IPS-20b (cell line): ENCODE results near the gene ADAMTS4.
A peak's percentile ranks its signal among the peaks of the same experiment; 100 is the strongest.

ENCODE experiments used
- H3K27ac ChIP-seq: one replicate; pipeline ENCODE4 v1.5.1; 2013; ENCODE audit warnings: low read length
- H3K27me3 ChIP-seq: 2 replicates; pipeline ENCODE4 v1.6.1; 2013; ENCODE audit warnings: mild to moderate bottlenecking, low read length, inconsistent platforms; ENCODE audit not compliant: insufficient read depth
- H3K36me3 ChIP-seq: 2 replicates; pipeline ENCODE4 v1.6.1; 2013; ENCODE audit warnings: low read depth, mild to moderate bottlenecking, inconsistent platforms, low read length, moderate library complexity; ENCODE audit not compliant: insufficient read depth
- H3K4me1 ChIP-seq: 2 replicates; pipeline ENCODE4 v1.6.1; 2013; ENCODE audit warnings: mild to moderate bottlenecking, control low read depth, inconsistent platforms, low read length, moderate library complexity; ENCODE audit not compliant: insufficient read depth
- H3K4me3 ChIP-seq: 2 replicates; pipeline ENCODE4 v1.5.1; 2013; ENCODE audit warnings: mild to moderate bottlenecking, low read length, inconsistent platforms
- H3K9ac ChIP-seq: 2 replicates; pipeline ENCODE4 v1.6.1; 2013; ENCODE audit warnings: low read depth, mild to moderate bottlenecking, inconsistent platforms, low read length, moderate library complexity
- H3K9me3 ChIP-seq: 2 replicates; pipeline ENCODE4 v1.6.1; 2013; ENCODE audit warnings: mild to moderate bottlenecking, low read depth, low read length, inconsistent platforms; ENCODE audit not compliant: insufficient read depth

Gene ADAMTS4

GRCh38 chr1:161176468-161177111 lies 22.3 kb downstream of the ADAMTS4 start:
- H3K27me3 ChIP-seq, result no peaks in the 10 kb centered on the region
- H3K27ac ChIP-seq, result no peak overlapping the region
- H3K36me3 ChIP-seq, result peaks cover 38% of the 10 kb centered on the region
- peak overlapping the region; percentile 84 for H3K4me3 ChIP-seq
- H3K9ac ChIP-seq, result peak overlapping the region; percentile 79; the same call in 1 of the 2 replicates
- H3K4me1 ChIP-seq, result peaks cover 6% of the 10 kb centered on the region; the same call in 1 of the 2 replicates
- no peaks in the 10 kb centered on the region for H3K9me3 ChIP-seq

GRCh38 chr1:161175771-161176453 lies 22.9 kb downstream of the ADAMTS4 start:
- Histone ChIP-seq H3K4me3 (0 out of 2 replicates have a peak overlapping the region, but pooled peaks have one; percentile 84), H3K9ac (no peak overlapping the region)

GRCh38 chr1:161174911-161175310 lies 23.9 kb downstream of the ADAMTS4 start:
- H3K9ac ChIP-seq, result no peak overlapping the region
- no peaks in the 10 kb centered on the region for H3K27me3 ChIP-seq
- H3K27ac ChIP-seq, result no peak overlapping the region
- H3K4me1 ChIP-seq, result peaks cover 6% of the 10 kb centered on the region; the same call in 1 of the 2 replicates
- H3K9me3 ChIP-seq, result no peaks in the 10 kb centered on the region
- peaks cover 52% of the 10 kb centered on the region for H3K36me3 ChIP-seq
- no peak overlapping the region for H3K4me3 ChIP-seq

More at GRCh38 chr1:161175771-161176453, 22.9 kb downstream of the ADAMTS4 start:
- Histone ChIP-seq H3K27ac (no peak overlapping the region), H3K9me3 (no peaks in the 10 kb centered on the region), H3K27me3 (no peaks in the 10 kb centered on the region), H3K36me3 (peaks cover 45% of the 10 kb centered on the region), H3K4me1 (peaks cover 6% of the 10 kb centered on the region; the same call in 1 of the 2 replicates)

- H3K4me1 ChIP-seq, result peaks cover 6% of the 10 kb centered on the region; the same call in 1 of the 2 replicates
- peaks cover 63% of the 10 kb centered on the region for H3K36me3 ChIP-seq
- no peak overlapping the region for H3K9ac ChIP-seq
- no peaks in the 10 kb centered on the region for H3K9me3 ChIP-seq
- no peak overlapping the region for H3K27ac ChIP-seq
- H3K4me3 ChIP-seq, result no peak overlapping the region
- H3K27me3 ChIP-seq, result no peaks in the 10 kb centered on the region
These were observed 25.1 kb downstream of the ADAMTS4 start for GRCh38 chr1:161173711-161174110.

- no peaks in the 10 kb centered on the region for H3K9me3 ChIP-seq
- H3K4me1 ChIP-seq, result peaks cover under 1% of the 10 kb centered on the region; the same call in 1 of the 2 replicates
- no peak overlapping the region for H3K9ac ChIP-seq
- no peaks in the 10 kb centered on the region for H3K27me3 ChIP-seq
- peaks cover 63% of the 10 kb centered on the region for H3K36me3 ChIP-seq
- H3K4me3 ChIP-seq, result no peak overlapping the region
- H3K27ac ChIP-seq, result no peak overlapping the region
These were observed 26.0 kb downstream of the ADAMTS4 start for GRCh38 chr1:161172776-161173376.

GRCh38 chr1:161172349-161172748 lies 26.5 kb downstream of the ADAMTS4 start:
- H3K4me1 ChIP-seq, result no peaks in the 10 kb centered on the region
- no peaks in the 10 kb centered on the region for H3K27me3 ChIP-seq
- no peaks in the 10 kb centered on the region for H3K9me3 ChIP-seq
- peaks cover 63% of the 10 kb centered on the region for H3K36me3 ChIP-seq
- no peak overlapping the region for H3K27ac ChIP-seq
- H3K4me3 ChIP-seq, result no peak overlapping the region
- H3K9ac ChIP-seq, result no peak overlapping the region

- H3K9ac ChIP-seq, result no peak overlapping the region
- H3K36me3 ChIP-seq, result peaks cover 63% of the 10 kb centered on the region
- H3K4me3 ChIP-seq, result no peak overlapping the region
- H3K4me1 ChIP-seq, result no peaks in the 10 kb centered on the region
- no peaks in the 10 kb centered on the region for H3K9me3 ChIP-seq
- H3K27ac ChIP-seq, result no peak overlapping the region
- no peaks in the 10 kb centered on the region for H3K27me3 ChIP-seq
These were observed 27.2 kb downstream of the ADAMTS4 start for GRCh38 chr1:161171696-161172095.

GRCh38 chr1:161171191-161171590 lies 27.7 kb downstream of the ADAMTS4 start:
- peaks cover 63% of the 10 kb centered on the region for H3K36me3 ChIP-seq
- H3K27me3 ChIP-seq, result no peaks in the 10 kb centered on the region
- no peak overlapping the region for H3K27ac ChIP-seq
- no peaks in the 10 kb centered on the region for H3K4me1 ChIP-seq
- no peaks in the 10 kb centered on the region for H3K9me3 ChIP-seq
- H3K4me3 ChIP-seq, result no peak overlapping the region
- no peak overlapping the region for H3K9ac ChIP-seq

GRCh38 chr1:161168906-161169305 lies 29.9 kb downstream of the ADAMTS4 start:
- Histone ChIP-seq H3K27ac (no peak overlapping the region), H3K4me3 (no peak overlapping the region), H3K9ac (no peak overlapping the region), H3K4me1 (no peaks in the 10 kb centered on the region), H3K9me3 (no peaks in the 10 kb centered on the region), H3K27me3 (no peaks in the 10 kb centered on the region), H3K36me3 (peaks cover 61% of the 10 kb centered on the region)

- Histone ChIP-seq H3K4me3 (peak overlapping the region; percentile 91), H3K9me3 (no peaks in the 10 kb centered on the region), H3K36me3 (peaks cover 62% of the 10 kb centered on the region), H3K27me3 (no peaks in the 10 kb centered on the region), H3K9ac (peak overlapping the region; percentile 89), H3K4me1 (no peaks in the 10 kb centered on the region), H3K27ac (no peak overlapping the region)
These were observed 31.9 kb downstream of the ADAMTS4 start for GRCh38 chr1:161166669-161167548.
